Urothelium cell line (cell line): ENCODE data around the gene DLGAP1.
A peak's percentile ranks its signal among the peaks of the same experiment; 100 is the strongest.
"Not testable (repeated sequence)": the region's sequence is repeated elsewhere in the genome, so short reads cannot be mapped to it uniquely, and the experiment has no call there.

ENCODE experiments used
- DNase-seq: peaks from one replicate; pipeline ENCODE4 v3.0.0; 2011; ENCODE audit warnings: low spot score, mixed read lengths
- FAIRE-seq: peaks from 2 replicates; lab custom pipeline; 2011; peaks lifted over from hg19 to GRCh38; lab: Jason Lieb, UNC

DLGAP1 gene

DNA sequence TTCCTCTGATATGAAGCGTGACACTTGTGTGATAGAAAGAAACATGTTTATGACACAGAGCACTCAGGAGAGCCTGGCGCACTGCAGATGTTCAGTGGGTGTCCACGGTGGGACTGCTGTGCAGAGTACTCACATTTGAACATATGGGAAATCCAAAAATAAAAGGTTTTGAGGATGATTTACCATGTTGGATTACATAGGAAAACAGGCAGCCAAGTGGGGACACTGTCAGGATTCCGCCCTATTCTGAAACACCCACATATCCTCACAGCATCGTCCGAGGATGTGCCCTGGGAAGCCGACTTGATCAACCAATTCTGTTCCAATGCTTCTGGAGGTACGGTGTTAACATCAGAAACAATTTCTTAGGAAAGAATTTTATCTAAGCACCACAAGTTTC lies 741.4 kb downstream of the DLGAP1 start:
- no peak for DNase-seq
- FAIRE-seq, result peak; percentile 89

DNA sequence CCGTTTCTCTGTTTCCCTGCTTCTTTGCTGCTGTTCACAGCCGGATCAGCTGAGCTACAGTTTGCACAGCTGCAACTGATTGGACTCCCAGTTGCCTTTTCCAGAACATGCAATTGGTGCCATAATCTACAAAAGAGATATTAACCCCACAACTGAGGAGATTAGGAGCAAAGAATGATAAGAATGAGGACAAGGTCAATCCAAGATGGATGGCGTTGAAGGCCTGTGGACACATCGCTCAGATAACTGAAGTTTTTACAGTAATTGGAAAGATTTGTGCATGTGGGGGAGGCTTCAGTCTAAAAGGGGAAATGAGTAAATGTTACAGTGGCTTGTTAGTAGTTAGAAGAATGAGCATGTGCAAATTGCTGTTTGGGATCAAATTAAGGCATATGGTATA lies 741.9 kb downstream of the DLGAP1 start:
- FAIRE-seq (no peak), DNase-seq (no peak)

DNA sequence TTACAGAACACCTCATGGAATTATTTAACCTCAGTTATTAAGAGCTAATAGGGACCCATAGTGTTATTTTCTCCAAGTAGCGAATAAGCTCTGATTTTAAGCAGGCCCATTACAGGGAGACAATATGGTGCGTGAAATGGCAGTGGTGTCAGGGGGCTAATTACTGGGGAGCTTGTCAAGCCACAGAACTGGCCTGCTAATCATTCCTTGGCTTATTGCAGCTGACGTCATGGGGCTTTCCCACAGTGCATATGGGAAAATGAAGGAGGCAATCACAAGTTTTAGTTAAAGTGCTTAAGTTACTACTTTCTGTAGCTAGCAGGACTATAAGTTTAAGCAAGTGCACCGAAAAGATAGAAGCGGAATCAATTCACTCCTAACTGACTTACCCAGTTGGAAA lies 742.6 kb downstream of the DLGAP1 start:
- DNase-seq (no peak), FAIRE-seq (peak; percentile 27)

DNA sequence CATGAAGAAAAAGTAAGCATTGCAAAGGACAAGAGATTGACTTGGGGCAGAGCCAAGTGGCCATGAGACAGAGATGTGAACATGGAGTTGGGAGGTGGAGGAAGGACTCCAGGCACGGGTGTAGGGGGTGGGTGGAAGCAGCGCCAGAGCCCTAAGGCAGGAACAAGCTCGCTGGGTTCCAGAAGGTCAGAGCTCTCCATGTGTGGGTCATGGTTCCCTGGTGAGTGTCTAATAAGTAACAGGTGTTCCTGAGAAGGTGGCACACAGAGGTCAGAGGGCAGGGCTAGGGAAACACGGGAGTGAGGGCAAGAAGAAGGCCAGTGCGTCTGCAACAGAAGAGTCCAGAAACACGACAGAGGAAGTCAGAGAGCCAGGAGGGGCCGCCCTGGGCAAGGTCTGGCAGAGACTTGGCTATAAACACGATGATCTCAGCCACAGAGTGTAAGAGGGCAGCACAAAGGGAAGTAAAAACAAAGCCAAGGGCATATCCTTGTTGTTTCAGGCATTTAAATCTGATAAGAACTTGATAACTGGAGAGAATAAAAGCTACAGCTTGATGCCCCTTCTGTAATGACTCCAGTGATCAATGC lies 744.3 kb downstream of the DLGAP1 start:
- FAIRE-seq (peak; percentile 73), DNase-seq (peak; percentile 79)

DNA sequence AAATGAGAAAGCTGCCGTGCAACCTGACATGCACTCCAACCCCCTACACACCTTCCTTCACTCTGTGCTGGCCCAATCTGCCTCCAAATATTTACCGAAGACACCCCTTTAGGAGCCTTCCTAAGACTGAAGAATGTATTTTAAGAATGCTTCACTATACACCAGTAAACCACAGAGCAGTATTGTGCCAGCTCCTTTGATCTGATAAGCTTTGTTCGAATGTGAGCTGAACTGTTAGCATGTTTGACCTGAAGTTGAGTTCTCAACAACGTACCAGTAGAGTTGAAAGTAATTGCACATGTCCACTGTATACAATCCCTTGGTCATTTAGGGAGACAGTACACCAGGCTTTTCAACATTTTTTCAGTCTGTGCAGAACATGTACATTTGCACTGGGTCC lies 745.9 kb downstream of the DLGAP1 start:
- FAIRE-seq (peak; percentile 92), DNase-seq (no peak)

- DNase-seq (no peak), FAIRE-seq (peak; percentile 77)
Measured at GRCh38 chr18:3706279-3707097, 748.6 kb downstream of the DLGAP1 start.

GRCh38 chr18:3704556-3705344 lies 750.4 kb downstream of the DLGAP1 start:
- DNase-seq (no peak), FAIRE-seq (no peak)

DNA sequence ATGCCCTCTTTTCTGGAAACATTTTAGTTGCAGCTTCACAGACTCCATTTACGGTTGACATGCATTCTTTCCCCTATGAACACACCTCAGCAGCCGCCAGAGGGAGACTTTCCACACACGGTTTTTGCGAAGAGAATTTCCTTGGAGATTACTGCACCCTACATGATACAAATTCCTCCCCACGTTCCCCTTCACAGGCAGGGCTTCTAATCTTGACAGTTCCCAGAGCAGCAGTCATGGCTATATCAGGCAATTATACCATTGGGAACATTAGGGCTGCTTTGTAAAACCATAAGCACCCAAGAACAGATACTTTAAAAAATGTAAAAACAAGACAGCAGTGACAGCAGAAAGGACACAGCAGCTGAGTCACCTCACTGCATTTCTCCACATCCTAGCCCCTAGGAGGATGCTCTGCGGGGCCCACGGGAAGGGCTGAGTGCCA lies 751.4 kb downstream of the DLGAP1 start:
- FAIRE-seq (peak; percentile 86), DNase-seq (peak; percentile 92)

- peak; percentile 20 for FAIRE-seq
Measured at GRCh38 chr18:3699707-3700567, 755.2 kb downstream of the DLGAP1 start.

GRCh38 chr18:3694030-3694778 lies 760.9 kb downstream of the DLGAP1 start:
- not testable (repeated sequence) for DNase-seq, FAIRE-seq

More at GRCh38 chr18:3699707-3700567, 755.2 kb downstream of the DLGAP1 start:
- not testable (repeated sequence) for DNase-seq

DNA sequence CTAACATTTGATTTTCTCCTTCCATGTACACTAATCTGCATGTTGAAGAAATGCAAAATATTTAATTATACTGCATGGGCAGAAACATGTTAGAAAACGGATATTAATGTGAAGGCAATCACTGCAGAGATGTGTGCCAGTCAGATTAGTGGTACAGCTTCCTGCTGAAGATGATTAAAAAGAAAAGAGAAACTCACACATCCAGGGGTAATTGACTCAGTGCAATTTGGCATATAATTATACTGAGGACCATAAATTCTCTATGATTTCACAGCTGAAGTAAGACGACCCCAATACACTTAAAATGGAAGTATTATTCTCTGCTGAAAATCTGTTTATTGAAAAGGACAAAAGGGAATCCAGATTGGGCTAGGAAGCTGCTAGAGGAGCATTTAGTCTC lies 761.7 kb downstream of the DLGAP1 start:
- no peak for DNase-seq
- peak; percentile 30 for FAIRE-seq

DNA sequence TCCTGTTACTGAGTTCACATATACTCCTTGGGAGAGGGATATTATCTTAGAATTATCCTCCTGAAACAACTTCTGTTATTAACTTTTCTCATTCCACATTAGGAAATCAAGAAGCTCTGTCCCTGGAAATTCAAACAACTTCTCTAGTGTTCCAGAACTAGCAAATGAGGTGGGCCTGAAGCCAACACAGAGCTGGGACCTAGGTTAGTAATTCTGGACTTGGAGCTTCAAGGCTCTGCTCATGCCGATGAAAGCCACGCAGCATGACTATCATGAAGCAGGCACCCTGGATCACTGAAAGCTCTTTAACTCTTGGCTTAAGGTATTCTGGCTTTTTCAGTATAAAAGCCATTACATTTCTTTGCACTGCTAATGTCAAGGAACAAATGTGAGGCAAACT lies 762.4 kb downstream of the DLGAP1 start:
- FAIRE-seq, result peak; percentile 55

GRCh38 chr18:3692113-3692621 lies 762.9 kb downstream of the DLGAP1 start:
- DNase-seq (no peak), FAIRE-seq (peak; percentile 44)

More for the DNA sequence above, 762.4 kb downstream of the DLGAP1 start:
- DNase-seq, result no peak

GRCh38 chr18:3691705-3692104 lies 763.4 kb downstream of the DLGAP1 start:
- DNase-seq (no peak), FAIRE-seq (no peak)

- no peak for FAIRE-seq
- DNase-seq, result no peak
Measured at GRCh38 chr18:3690764-3691066, 764.4 kb downstream of the DLGAP1 start.

GRCh38 chr18:3689986-3690763 lies 764.9 kb downstream of the DLGAP1 start:
- FAIRE-seq (peak; percentile 17), DNase-seq (no peak)

DNA sequence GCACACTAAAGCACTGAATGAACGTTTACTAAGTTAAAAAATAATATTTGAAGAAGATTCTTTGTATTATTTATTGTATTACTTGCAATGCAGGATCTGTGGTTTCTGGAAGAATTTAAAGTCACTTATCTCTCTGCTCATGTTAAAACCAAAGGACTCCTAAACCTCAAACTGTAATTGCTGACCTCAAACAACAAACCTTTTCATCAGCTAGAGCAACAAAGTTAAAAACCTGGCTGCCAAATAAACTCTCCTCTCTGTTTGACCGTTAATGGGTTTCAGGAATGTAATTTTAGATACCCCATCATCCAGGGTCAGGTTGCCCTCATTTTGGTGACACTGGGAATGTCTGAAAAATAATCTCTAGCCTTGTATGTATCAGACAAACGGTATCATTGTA lies 766.0 kb downstream of the DLGAP1 start:
- peak; percentile 89 for FAIRE-seq
- DNase-seq, result no peak

DNA sequence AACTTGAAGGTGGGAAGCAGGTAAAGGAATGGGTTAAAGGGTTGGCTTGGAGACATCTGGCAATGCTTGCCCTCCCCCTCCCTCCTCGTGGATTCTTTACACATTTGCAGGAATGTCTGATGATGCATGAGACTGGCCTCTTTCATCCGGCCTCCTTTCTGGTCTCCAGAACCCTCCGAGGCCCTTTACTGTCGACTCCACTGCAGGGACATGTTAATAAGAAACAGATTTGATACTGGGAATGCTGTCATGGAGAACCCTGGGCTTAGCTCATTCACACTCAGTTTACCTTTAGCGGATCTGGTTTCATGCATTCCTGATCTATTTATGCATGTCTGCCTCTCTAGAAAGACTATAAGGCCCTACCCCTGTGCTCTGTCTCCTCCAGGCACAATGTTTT lies 766.4 kb downstream of the DLGAP1 start:
- peak; percentile 98 for FAIRE-seq
- peak; percentile 94 for DNase-seq

GRCh38 chr18:3683483-3683882 lies 771.6 kb downstream of the DLGAP1 start:
- FAIRE-seq (no peak), DNase-seq (no peak)
